RCC 7860 (cell line): Measurements from ENCODE around the gene ARF3.

Experiments
- DNase-seq: peaks from one replicate; pipeline ENCODE4 v3.0.0-alpha.2; 2015; ENCODE audit warnings: low spot score
- FAIRE-seq: peaks from 2 replicates; lab custom pipeline; 2012; peaks lifted over from hg19 to GRCh38; lab: Jason Lieb, UNC

Gene ARF3

DNA sequence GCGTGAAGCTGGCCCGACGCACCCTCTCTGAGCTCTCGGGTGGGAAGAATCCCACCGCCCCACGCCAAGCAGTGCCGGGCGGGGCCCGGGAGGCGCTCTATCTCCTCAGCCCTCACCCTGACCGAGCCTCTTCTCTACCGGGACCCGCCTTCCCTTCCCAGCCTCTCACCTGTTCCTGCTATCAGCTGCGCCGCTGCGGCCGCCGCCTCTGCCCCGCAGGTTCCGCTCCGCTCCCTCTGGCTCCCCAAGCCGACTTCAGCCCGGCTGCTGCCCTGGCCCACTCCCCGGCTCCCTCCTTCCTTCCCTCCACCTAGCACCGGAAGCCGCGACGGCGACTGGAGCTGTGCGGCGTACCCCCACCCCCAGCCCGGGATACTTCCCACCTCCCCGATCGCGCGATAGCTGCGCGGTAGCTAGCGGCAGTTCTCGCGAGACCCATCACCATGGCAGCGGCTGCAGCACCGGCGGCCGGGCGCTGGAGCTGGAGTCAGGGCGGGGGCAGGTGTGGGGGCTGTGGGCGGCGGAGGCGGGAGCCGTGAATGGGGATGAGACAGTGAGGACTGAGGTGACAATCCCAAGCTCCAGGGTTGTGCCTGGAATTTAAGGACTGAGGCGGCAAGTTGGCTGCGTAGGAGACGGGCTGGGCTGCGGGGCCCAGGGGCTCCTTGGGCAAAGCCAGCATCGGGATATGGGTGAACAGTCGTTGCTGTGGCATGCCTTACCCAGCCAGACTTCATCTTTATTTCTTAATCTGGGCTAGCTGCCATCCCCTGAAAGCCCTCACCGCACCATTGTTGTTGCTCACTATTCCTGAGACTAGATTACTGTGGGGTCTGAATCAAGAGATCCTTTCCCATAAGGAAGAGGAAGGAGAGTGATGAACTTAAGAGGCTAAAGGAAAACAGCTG, at the start of gene ARF3:
TSS of gene ARF3 (minus strand) at position 347 of the 908 bp plus-strand sequence. CDS start 16,392 bp downstream, outside the sequence.
- FAIRE-seq (no peak), DNase-seq (peak; percentile 86)

- DNase-seq (no peak), FAIRE-seq (no peak)
Observed at GRCh38 chr12:49000346-49000745, 43.1 kb upstream of the ARF3 start.

DNA sequence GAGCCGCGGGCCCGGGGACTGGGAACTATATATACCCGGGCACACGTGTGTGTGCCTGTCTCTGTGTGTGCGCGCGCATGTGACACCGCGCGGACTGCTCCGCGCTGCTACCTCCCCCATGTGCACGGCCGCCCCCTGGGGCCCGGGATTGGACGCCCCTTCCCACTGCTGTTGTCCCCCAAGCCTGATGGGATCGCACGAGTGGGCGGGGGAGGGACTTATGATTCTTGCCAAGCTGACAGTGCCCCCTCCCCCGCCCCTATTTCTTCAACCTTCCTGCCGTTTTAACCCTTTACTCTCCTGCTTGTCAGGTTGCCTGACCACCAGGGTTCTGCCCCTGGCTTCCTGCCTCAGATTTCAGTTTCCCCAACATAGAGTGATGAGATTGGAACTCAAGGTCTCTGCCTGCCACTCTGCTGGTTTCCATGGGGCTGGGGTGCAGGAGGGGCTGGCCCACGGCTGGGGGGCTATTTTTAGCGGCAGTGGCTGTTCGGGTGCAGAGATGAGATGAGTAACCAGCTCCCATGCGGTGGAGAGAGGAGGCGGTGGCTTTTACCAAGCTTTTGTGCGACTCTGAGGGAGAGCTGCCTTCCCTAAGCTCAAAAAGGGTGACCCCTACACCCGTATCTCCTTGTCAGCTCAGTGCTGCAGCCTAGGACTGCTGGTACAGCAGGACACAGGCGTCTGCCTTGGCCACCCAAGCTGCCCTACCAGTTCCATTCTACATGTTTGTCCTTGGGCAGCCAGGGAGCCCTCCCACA, 42.3 kb upstream of the ARF3 start, which contains the start of gene DDN:
TSS of gene DDN (minus strand) at position 5 of the 761 bp plus-strand sequence. CDS start 88 bp downstream, outside the sequence.
- no peak for DNase-seq
- no peak for FAIRE-seq

- DNase-seq (no peak), FAIRE-seq (no peak)
Observed at GRCh38 chr12:48998497-48999353, 41.4 kb upstream of the ARF3 start.

DNA sequence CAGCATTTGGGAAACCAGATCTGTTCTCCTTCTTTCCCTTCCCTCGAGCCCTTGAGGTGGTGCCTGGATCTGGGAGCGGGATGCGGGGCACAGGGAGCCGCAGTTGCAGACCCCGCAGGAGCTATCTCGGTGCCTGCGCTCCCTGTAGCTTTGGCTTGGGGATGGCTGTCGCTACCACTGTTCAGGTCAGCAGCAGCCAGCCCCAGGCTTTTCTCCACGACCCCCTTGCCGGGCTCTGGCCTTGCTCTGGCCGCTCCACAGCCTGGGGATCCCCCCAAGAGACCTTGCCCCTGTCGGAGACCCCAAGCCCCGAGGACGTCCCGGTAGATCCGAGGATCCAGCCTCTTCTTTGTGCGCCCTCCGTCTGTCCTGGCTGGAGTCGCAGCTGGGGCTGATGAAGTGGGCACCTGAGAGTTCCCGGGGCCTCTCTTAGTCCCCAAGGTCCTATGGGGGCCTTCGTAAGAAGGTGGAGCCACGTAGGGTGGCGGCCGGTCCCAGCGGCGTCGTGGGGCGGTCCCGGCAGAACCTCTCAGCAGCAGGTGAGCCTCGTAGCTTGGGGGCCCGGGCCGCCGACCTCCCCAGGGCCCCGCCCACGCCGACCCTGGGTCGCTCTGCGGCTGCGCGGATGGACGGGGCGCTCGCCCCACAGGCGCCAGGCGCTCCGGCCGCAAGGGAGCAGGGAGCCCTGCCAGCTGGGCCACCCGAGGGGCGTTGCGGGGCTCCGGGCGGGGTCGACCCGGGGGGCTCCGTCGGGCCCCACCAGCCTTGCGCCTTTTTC, 40.6 kb upstream of the ARF3 start:
- no peak for FAIRE-seq
- no peak for DNase-seq

- FAIRE-seq (no peak), DNase-seq (peak; percentile 13)
Observed at GRCh38 chr12:48996794-48997718, 39.8 kb upstream of the ARF3 start.

- DNase-seq (peak; percentile 60), FAIRE-seq (no peak)
Observed at GRCh38 chr12:48995086-48995879, 38.0 kb upstream of the ARF3 start.

DNA sequence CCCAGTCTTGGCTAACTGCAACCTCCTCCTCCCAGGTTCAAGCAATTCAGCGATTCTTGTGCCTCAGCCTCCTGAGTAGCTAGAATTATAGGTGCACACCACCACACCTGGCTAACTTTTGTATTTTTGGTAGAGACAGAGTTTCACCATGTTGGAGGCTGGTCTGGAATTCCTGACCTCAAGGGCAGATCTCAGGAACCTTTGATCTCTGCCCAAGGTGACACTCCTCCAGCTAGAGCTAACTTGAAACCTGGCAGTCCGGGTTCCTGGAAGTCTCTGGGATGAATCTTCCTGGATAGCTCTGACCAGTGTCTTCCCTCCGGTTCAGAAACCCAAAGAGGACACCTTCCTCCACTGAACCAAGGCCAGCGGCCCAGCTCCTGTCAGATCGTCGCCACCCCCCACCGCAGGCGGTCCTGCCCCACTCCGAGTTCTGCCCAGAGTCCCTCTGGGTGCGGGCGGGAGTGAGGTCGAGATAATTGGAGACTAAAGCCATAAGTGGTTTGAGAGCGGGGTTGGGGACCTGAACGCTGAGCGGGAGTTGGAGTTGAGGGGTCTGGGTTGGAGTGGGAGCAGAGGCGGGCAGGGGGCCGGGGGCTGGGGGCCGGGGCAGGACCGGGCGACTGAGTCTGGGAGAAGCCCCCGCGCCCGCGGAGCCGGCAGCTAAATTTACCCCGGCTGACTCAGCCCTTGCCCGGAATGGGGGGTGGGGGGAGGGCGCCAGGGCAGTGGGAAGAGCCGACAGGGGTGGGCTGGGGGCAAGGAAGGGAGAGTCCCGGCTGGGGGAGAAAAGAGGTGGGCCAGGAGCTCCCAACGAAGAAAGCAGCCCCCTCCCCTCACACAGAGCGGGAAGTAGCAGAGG, 37.2 kb upstream of the ARF3 start:
- no peak for FAIRE-seq
- DNase-seq: no peak

- no peak for FAIRE-seq
- DNase-seq: no peak
Observed at GRCh38 chr12:48993787-48994186, 36.5 kb upstream of the ARF3 start.

DNA sequence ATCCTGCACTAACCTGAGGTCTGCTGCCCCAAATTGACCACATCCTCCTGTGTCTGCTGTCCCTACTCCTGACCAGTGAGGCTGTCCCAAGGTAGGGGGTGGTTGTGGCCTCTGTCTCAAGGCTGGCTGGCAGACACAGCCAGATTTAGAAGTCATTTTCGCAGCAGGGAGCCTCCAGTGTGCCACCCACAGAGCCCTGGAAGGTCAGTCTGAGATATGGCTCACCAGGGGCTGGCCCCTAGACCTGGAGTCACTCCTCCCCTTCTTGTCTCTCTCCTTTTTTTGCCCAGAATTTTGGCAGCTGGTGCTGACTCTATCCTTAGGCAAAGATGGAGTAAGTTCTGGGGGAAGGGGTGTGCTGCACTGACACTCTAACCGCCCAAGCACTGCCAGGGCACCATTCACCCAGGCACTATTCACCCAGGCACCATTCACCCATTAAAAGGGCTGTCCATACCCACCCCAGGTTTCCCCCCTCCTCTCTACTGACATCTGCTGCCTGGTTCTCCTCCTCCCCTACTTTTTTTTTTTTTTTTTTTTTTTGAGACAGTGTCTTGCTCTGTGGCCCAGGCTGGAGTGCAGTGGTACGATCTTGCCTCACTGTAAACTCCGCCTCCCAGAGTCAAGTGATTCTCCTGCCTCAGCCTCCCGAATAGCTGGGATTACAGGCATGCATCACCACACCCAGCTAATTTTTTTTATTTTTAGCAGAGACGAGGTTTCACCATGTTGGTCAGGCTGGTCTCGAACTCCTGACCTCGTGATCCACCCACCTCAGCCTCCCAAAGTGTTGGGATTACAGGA, 34.2 kb upstream of the ARF3 start:
- FAIRE-seq: no peak
- DNase-seq: peak; percentile 7

- DNase-seq (no peak), FAIRE-seq (no peak)
Observed at GRCh38 chr12:48990552-48990951, 33.3 kb upstream of the ARF3 start.

DNA sequence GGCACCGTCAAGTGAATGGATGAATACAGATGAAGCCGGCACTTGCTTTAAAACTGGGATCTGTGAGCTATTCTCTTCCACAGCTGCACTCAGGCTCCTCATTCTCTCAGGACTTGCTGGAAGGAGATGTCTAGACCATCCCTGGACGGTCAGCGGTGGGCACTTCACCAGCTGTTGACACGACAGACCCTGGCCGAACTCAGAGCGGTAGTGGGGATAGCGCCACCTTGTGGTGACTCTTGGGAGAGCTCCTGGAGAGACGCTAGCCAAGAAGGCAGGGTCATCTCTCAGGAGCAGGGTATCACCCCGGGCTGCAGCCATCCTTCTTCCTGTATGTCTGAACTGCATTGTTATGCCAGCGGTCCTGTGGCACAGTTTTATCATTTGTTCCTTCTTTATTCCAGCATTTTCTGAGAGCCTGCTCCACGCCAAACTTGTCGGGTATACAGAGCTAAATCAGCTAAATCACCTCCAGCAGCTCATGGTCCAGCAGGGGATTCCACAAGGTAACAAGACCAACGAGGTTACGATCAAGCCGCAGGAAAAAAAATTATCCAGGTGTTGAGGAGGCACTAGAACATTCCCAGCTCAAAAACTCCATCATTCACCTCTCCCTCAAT, 30.9 kb upstream of the ARF3 start:
- FAIRE-seq: no peak
- peak; percentile 25 for DNase-seq

DNA sequence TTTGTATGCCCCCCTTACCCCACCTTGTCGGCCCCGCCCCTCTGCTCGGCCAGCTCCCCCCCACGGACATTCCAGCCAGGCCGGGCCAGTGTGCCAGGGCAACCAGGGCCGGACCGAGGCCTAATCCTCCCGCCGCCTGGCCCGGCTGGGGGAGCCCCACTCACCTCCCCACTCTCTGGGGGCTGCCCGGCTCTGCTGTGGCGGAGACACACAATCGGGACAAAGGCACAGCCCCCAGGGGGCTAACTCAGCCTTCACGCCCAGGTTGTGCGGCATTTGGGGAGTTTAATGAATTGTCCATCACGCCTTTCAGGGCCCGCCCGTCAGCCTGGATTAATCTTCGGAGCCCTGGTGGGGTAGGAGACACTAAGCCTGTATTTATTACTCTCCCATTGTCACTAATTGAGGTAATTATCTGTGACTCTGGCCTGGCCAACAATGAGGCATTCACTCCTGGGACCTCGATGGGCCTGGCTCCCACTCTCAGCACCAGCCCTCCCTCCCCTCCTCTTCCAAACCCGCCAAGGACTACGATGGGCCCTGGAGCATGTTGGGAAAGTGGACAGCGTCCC, 29.5 kb upstream of the ARF3 start:
- FAIRE-seq (no peak), DNase-seq (no peak)

DNA sequence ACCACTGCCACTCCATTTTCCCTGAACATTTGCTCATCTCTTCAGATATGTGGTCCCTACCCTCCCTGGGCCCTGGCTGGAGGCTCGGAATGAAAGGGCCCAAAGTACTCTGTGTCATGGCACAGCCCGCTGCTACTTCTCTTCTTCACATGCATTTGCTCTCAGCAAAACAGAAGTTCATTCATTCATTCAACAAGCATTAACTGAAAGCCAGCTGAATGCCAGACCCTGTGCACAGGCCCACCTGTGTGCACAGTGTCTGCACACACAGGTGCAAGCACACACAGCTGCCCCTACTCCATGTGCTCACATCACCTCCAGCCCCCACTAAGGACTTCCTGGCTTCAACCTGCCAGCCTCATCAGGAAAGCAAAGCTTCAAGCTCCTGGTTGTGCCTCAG, 28.6 kb upstream of the ARF3 start:
- DNase-seq (no peak), FAIRE-seq (no peak)

GRCh38 chr12:48985475-48985897, 28.2 kb upstream of the ARF3 start:
- DNase-seq (no peak), FAIRE-seq (no peak)
